Spleen (tissue), 11 donors: Measurements from ENCODE around the gene SP6. TPM values are rescaled to one million over a fixed set of nuclear protein-coding genes. Genes with fewer than 3 reads are reported as not detected.

Experiments
- DNase-seq: peaks from one replicate; pipeline ENCODE4 v3.0.0-alpha.2; 2020
- H3K27ac ChIP-seq, 8 donors: fragments of 200-600 bp; sonication (generic) in 7 of 8; 1 replicate in 4 of 8; 2 replicates in 4 of 8; pipeline versions ENCODE4 v1.5.0 to v1.8.0; 2016 to 2021; ENCODE audit warnings: inconsistent platforms in 4 of 8, mild to moderate bottlenecking in 4 of 8, moderate library complexity in 1 of 8
- H3K27me3 ChIP-seq, 7 donors: fragments of 200-600 bp; sonication (generic) in 6 of 7; replicated peaks in 1 of 7; 1 replicate in 4 of 7; 2 replicates in 3 of 7; pipeline versions ENCODE4 v1.5.0 to v1.8.0; 2016 to 2021; ENCODE audit warnings: inconsistent platforms in 3 of 7, mild to moderate bottlenecking in 1 of 7
- H3K36me3 ChIP-seq, 6 donors: fragments of 200-600 bp; sonication (generic) in 5 of 6; 1 replicate in 4 of 6; 2 replicates in 2 of 6; pipeline versions ENCODE4 v1.5.0 to v1.8.0; 2016 to 2021; ENCODE audit warnings: inconsistent platforms in 2 of 6
- H3K4me1 ChIP-seq, 6 donors: fragments of 200-600 bp; sonication (generic) in 5 of 6; 1 replicate in 3 of 6; 2 replicates in 3 of 6; pipeline versions ENCODE4 v1.5.0 to v1.8.0; 2016 to 2021; ENCODE audit warnings: inconsistent platforms in 3 of 6
- H3K4me3 ChIP-seq, 8 donors: fragments of 200-600 bp; sonication (generic) in 7 of 8; 1 replicate in 4 of 8; 2 replicates in 4 of 8; pipeline versions ENCODE4 v1.5.0 to v1.8.0; 2016 to 2021; ENCODE audit warnings: inconsistent platforms in 4 of 8, mild to moderate bottlenecking in 4 of 8, moderate library complexity in 2 of 8
- H3K9me3 ChIP-seq, 8 donors: fragments of 200-600 bp; sonication (generic) in 7 of 8; 1 replicate in 4 of 8; 2 replicates in 4 of 8; pipeline versions ENCODE4 v1.5.0 to v1.8.0; 2016 to 2021; ENCODE audit warnings: inconsistent platforms in 4 of 8
- POLR2A ChIP-seq, 3 donors: fragments of 450-650 bp; IDR thresholded peaks; one replicate each; pipeline ENCODE4 v1.5.1; 2017; ENCODE audit warnings: antibody characterized with exemption in 3 of 3, mild to moderate bottlenecking in 1 of 3
- POLR2AphosphoS5 ChIP-seq, 3 donors: sonication (generic); formaldehyde crosslinking; IDR thresholded peaks; one replicate each; pipeline ENCODE4 v1.5.1; 2017; ENCODE audit warnings: antibody characterized with exemption in 3 of 3
- WGBS, 5 donors: extraction: QIAGEN DNeasy Blood & Tissue Kit in 3 of 5; methylation state at CpG; one replicate each; pipeline versions ENCODE4 v1.1.5 to v1.1.7; 2013 to 2018; 5-methylcytosine and 5-hydroxymethylcytosine counted together
- intact Hi-C: fragments of 100-400 bp; cut with DNase I; formaldehyde crosslinking; loops from one replicate; pipeline ENCODE4 v1.15.0; 2023; ENCODE audit warnings: low total_unique reads
- polyA plus RNA-seq, 3 donors: library from polyadenylated mRNA; stranded (reverse); fragments of 200-250 nt; gene quantifications; one replicate each; pipeline ENCODE4 v1.2.1, GENCODE V29; 2013
- total RNA-seq, 7 donors: library from RNA; depleted of rRNA in 3 of 7; stranded (reverse); fragments of >200 nt in 3 of 7; fragmentation: NEBNext Ultra II Directional in 4 of 7; extraction: Animal tissue kit (Norgen Biotek cat#: 25700) in 4 of 7; gene quantifications; one replicate each; pipeline versions ENCODE4 v1.1.0 to v1.2.1, GENCODE V29; 2016 to 2021
- TF ChIP-seq, protein P1 (sequence below), 11 experiments: fragments of 200-600 bp in 7 of 11; fragments of 450-650 bp in 4 of 11; sonication (generic) in 4 of 11; IDR thresholded peaks in 8 of 11; conservative IDR thresholded peaks in 3 of 11; 1 replicate in 7 of 11; 2 replicates in 4 of 11; pipeline versions ENCODE4 v1.4.0 to v1.8.0; 2016 to 2021; ENCODE audit warnings: antibody characterized with exemption in 11 of 11, inconsistent platforms in 4 of 11, mild to moderate bottlenecking in 1 of 11
- donor health status: healthy with polysubstance abuse.
- donor health status: DM: no; HTN: no; CAD: no; lungs with moderate emphysema.
- donor health status: DM: no; HTN: no; CAD: no.
- donor health status: Bipolar disorder and iron deficiency.
- donor health status: healthy.
- donor health status: DM: no; HTN: no; CAD: no.
- donor health status: DM: yes; HTN: yes; CAD: no.

Gene SP6
- total and polyA plus RNA-seq, 10 donors, result 0.11 to 3.0 (median 1.1) TPM

DNA sequence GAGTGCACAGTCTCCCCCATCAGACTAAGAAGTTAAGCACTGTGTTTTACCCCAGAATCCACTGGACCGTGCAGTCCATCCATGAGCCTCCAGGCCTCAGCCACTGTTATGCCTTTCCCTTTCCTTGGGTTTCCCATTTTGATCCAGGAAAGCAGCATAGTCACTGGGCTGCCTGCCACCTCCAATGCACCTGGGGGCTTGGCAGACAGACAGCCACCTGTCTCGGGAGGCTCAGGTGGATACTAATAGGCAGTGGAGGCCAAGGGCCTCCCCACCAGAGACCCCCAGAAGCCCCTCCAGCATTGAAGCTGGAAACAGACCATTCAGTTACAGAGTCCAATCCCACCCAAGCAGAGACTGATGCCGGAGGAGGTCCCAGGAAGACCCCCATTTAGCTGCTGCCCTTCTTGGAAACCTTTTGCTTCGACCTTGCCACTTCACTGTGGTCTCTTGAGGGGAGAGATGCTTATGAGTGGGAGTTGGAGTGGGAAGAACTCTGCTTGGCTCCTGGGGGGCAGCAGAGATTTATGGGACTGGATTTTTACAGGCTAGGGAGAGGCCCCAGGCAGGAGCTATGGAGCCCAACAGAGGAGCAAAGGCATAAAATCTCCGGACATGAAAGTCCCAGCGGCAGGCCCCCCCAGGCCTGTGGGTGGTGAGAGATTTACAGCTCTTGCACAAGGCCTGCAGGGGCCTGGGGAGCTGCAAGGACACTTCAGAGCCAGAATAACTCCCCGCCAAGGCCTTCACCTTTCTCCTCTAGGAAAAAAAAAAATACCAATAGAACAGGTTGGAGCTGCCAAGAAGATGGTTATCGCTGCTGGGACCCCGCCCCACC is 32.8 kb upstream of the SP6 start:
- WGBS, 5 donors, result 70 to 83% (median 77%) methylated on average over 9 of the region's 9 CpGs
- no peaks in the 10 kb centered on the region for H3K9me3 ChIP-seq
- DNase-seq, result no peak
- H3K27ac ChIP-seq, result peak overlapping the region in 1 of 8 donors; percentile 38
- intact Hi-C loops, result no loop called here
- H3K36me3 ChIP-seq, result no peaks in the 10 kb centered on the region
- TF ChIP-seq POLR2AphosphoS5 (IDR thresholded peaks at IDR 0.05), result no peak
- TF ChIP-seq POLR2A (IDR thresholded peaks at IDR 0.05), result no peak
- TF ChIP-seq, protein P1, sequence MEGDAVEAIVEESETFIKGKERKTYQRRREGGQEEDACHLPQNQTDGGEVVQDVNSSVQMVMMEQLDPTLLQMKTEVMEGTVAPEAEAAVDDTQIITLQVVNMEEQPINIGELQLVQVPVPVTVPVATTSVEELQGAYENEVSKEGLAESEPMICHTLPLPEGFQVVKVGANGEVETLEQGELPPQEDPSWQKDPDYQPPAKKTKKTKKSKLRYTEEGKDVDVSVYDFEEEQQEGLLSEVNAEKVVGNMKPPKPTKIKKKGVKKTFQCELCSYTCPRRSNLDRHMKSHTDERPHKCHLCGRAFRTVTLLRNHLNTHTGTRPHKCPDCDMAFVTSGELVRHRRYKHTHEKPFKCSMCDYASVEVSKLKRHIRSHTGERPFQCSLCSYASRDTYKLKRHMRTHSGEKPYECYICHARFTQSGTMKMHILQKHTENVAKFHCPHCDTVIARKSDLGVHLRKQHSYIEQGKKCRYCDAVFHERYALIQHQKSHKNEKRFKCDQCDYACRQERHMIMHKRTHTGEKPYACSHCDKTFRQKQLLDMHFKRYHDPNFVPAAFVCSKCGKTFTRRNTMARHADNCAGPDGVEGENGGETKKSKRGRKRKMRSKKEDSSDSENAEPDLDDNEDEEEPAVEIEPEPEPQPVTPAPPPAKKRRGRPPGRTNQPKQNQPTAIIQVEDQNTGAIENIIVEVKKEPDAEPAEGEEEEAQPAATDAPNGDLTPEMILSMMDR (IDR thresholded peaks at IDR 0.05 in 8 of 11, conservative IDR thresholded peaks at IDR 0.05 in 3 of 11), result no peak
- H3K27me3 ChIP-seq, result peaks cover 0 to 6% (median 0%) of the 10 kb centered on the region in 7 donors
- H3K4me3 ChIP-seq, result no peak overlapping the region
- H3K4me1 ChIP-seq, result peaks cover 7 to 44% (median 24%) of the 10 kb centered on the region in 6 donors

DNA sequence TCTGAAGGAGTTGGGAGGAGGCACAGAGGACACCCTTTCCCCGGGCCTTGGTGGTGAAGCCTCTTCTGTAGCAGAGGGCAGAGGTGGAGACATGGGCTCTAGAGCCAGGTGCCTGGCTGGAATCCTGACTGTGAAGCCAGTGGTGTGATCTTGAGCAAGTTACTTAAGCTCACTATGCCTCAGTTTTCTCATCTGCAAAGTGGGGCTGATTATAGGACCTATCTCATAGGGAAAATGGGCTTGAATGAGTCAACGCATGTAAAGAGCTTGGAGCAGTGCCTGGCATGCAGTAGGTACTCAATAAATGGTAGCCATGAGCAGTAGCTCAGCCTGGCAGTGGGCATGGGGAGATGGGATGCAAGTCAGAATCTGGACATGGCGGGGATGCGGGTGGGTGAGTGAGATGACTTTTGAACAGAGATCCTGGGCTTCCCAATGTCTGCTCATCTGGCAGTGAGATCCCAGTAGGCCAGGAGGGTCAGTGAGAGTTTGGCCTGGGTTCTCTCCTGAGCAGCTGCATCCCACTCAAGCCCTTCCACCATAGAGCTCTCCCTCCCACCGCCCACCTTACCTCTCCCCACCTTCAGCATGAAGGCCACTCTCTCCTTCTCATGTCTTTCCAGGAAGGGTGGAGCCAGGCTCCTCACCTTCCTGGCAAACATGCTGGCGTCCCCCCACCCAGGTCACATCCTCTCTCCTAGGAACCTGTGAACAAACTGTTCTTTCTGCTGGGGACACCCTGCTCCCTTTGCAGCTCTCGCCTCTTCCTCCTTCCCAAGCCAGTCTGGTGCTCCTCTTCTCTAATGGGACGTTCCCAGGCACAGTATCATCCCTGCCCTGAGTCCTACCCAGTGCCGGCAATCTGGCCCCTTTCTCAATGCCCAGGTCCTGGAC is 32.0 kb upstream of the SP6 start:
- Histone ChIP-seq H3K4me3 (peak overlapping the region in 2 of 8 donors; percentile 0 to 52), H3K9me3 (no peaks in the 10 kb centered on the region), H3K27me3 (peaks cover 0 to 6% (median 0%) of the 10 kb centered on the region in 7 donors), H3K27ac (peak overlapping the region in 6 of 8 donors; percentile 13 to 61 (median 44)), H3K36me3 (no peaks in the 10 kb centered on the region), H3K4me1 (peaks cover 7 to 44% (median 24%) of the 10 kb centered on the region in 6 donors)
- intact Hi-C loops, result no loop called here
- no peak for DNase-seq
- TF ChIP-seq POLR2A (IDR thresholded peaks at IDR 0.05), result no peak
- TF ChIP-seq, protein P1 (IDR thresholded peaks at IDR 0.05 in 8 of 11, conservative IDR thresholded peaks at IDR 0.05 in 3 of 11), result no peak
- TF ChIP-seq POLR2AphosphoS5 (IDR thresholded peaks at IDR 0.05), result no peak
- 77 to 90% (median 85%) methylated on average over 9 of the region's 9 CpGs for WGBS, 5 donors

DNA sequence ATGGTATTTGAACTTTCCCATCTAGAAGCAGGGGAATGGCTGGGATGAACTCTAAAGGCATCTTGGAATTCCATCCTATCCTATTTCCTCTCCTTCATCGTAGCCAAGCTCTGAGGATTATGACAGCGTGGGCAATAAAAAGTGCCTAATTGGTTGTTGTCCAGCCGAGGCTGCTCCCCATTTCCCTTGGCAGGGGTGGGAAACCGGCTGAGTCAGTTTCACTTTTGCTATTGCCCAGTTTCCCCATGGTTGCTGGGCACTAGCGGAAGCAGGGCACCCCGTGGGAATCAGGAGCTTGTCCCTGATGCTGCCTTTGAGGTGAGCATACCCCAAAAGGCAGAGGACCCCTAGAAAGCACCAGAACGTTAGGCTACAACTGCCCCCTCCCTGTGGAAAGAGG is 31.3 kb upstream of the SP6 start:
- Histone ChIP-seq H3K4me1 (peaks cover 7 to 44% (median 24%) of the 10 kb centered on the region in 6 donors), H3K27me3 (peaks cover 0 to 12% (median 0%) of the 10 kb centered on the region in 7 donors), H3K27ac (peak overlapping the region in 7 of 8 donors; percentile 13 to 61 (median 36)), H3K36me3 (no peaks in the 10 kb centered on the region), H3K4me3 (peak overlapping the region in 2 of 8 donors; percentile 0 to 52), H3K9me3 (no peaks in the 10 kb centered on the region)
- DNase-seq, result no peak
- 12 to 29% (median 15%) methylated on average over 7 of the region's 7 CpGs for WGBS, 5 donors
- intact Hi-C loops, result no loop called here
- TF ChIP-seq POLR2A (IDR thresholded peaks at IDR 0.05) (no peak), POLR2AphosphoS5 (IDR thresholded peaks at IDR 0.05) (peak in 1 of 3 donors; percentile 32)

DNA sequence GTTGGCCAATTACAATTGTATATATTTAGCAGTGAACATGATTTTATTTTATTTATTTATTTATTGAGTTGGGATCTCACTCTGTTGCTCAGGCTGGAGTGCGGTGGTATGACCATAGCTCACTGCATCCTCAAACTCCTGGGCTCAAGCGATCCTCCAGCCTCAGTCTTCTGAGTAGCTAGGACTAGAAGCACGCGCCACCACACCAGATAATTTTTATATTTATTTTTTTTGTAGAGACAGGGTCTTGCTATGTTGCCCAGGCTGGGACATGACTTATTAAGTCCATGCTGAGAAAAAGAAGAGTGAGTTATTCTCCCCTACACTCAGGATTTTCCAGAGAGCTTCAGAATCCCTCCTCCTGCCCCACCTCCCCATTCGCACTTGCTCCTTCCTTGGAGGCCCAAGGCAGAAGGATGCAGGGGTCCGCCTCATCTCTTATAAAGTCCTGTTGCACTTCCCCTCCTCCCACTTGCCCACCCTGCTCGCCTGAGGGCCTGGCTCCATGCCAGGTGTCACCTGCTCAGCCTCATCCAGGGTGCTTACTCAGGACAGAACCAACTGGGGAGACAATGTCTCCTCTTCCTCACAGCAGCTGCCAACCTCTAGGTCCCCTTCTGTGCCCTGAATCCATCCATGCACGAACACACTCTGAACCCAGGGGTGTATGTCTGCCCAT is 29.0 kb upstream of the SP6 start:
- TF ChIP-seq POLR2AphosphoS5 (IDR thresholded peaks at IDR 0.05) (no peak), POLR2A (IDR thresholded peaks at IDR 0.05) (no peak)
- TF ChIP-seq, protein P1 (IDR thresholded peaks at IDR 0.05 in 8 of 11, conservative IDR thresholded peaks at IDR 0.05 in 3 of 11), result no peak
- no peak overlapping the region for H3K4me3 ChIP-seq
- H3K27ac ChIP-seq, result no peak overlapping the region
- no peaks in the 10 kb centered on the region for H3K36me3 ChIP-seq
- no peaks in the 10 kb centered on the region for H3K9me3 ChIP-seq
- no peak for DNase-seq
- WGBS, 5 donors, result 85 to 92% (median 85%) methylated on average over 8 of the region's 8 CpGs
- H3K27me3 ChIP-seq, result peaks cover 0 to 25% (median 0%) of the 10 kb centered on the region in 7 donors
- intact Hi-C loops, result no loop called here
- H3K4me1 ChIP-seq, result peaks cover 7 to 35% (median 20%) of the 10 kb centered on the region in 6 donors
